Neural progenitor cell (in vitro differentiated cells): ENCODE results near the gene PIP4P1.

Experiments used
- EZH2 ChIP-seq: fragments of 200-600 bp; sonication (generic); IDR thresholded peaks from 2 replicates; pipeline ENCODE4 v1.6.1; 2017; ENCODE audit warnings: antibody characterized with exemption, mild to moderate bottlenecking, moderate library complexity
- TF ChIP-seq, protein P1 (sequence below): fragments of 200-600 bp; sonication (generic); IDR thresholded peaks from 2 replicates; pipeline ENCODE4 v1.5.1; 2017; ENCODE audit warnings: antibody characterized with exemption, mild to moderate bottlenecking

DNA sequence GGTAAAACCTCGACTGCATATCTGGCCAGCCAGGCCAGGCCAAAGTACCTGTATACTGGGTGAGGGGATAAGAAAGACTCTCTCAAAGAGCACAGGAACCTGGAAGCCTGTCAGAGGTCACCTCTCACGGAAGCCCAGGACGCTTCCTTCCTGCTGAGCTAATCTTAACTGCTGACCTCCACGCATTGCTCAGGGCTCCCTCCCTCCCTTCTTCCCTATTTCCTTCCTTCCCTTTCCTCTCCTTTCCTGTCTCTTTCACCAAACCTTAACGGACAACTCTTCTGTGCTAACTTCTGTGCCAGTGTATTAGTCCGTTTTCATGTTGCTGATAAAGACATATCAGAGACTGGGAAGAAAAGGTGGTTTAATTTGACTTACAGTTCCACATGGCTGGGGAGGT is 29.3 kb upstream of the PIP4P1 start:
- TF ChIP-seq, protein P1, sequence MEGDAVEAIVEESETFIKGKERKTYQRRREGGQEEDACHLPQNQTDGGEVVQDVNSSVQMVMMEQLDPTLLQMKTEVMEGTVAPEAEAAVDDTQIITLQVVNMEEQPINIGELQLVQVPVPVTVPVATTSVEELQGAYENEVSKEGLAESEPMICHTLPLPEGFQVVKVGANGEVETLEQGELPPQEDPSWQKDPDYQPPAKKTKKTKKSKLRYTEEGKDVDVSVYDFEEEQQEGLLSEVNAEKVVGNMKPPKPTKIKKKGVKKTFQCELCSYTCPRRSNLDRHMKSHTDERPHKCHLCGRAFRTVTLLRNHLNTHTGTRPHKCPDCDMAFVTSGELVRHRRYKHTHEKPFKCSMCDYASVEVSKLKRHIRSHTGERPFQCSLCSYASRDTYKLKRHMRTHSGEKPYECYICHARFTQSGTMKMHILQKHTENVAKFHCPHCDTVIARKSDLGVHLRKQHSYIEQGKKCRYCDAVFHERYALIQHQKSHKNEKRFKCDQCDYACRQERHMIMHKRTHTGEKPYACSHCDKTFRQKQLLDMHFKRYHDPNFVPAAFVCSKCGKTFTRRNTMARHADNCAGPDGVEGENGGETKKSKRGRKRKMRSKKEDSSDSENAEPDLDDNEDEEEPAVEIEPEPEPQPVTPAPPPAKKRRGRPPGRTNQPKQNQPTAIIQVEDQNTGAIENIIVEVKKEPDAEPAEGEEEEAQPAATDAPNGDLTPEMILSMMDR: no peak
- TF ChIP-seq EZH2: no peak
